ENCODE data around the gene ERVK3-1. TPM values are rescaled to one million over a fixed set of nuclear protein-coding genes. Genes with fewer than 3 reads are reported as not detected.

Gene ERVK3-1
- total RNA-seq, 1 donor = 34.5 TPM

DNA sequence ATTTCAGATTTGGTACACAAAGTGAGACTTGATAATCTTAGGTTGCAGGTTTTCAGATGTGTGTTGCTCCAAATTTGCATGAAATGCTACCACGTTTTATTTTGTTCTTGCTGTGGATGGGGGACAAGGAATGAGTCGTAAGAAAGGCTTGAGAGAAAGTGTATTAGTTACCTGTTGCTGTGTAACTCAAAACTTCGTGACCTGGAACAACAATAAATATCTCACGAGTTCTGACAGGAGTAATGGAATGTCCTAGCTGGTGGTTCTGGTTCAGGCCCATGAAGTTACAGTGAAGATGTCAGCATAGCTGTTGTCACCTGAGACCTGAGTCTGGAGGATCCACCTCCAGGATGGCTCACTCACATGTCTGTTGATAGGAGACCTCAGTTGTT is 25.3 kb upstream of the ERVK3-1 start:
- H3K4me3 ChIP-seq (ENCODE audit: low read depth, low read length) = peak overlapping the region; percentile 94
- DNase-seq (ENCODE audit: low read depth) = no peak
- TF ChIP-seq, protein P1, sequence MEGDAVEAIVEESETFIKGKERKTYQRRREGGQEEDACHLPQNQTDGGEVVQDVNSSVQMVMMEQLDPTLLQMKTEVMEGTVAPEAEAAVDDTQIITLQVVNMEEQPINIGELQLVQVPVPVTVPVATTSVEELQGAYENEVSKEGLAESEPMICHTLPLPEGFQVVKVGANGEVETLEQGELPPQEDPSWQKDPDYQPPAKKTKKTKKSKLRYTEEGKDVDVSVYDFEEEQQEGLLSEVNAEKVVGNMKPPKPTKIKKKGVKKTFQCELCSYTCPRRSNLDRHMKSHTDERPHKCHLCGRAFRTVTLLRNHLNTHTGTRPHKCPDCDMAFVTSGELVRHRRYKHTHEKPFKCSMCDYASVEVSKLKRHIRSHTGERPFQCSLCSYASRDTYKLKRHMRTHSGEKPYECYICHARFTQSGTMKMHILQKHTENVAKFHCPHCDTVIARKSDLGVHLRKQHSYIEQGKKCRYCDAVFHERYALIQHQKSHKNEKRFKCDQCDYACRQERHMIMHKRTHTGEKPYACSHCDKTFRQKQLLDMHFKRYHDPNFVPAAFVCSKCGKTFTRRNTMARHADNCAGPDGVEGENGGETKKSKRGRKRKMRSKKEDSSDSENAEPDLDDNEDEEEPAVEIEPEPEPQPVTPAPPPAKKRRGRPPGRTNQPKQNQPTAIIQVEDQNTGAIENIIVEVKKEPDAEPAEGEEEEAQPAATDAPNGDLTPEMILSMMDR (IDR thresholded peaks at IDR 0.05; ENCODE audit: insufficient read depth, low read depth, low read length) = no peak

- TF ChIP-seq, protein P1 (IDR thresholded peaks at IDR 0.05; ENCODE audit: insufficient read depth, low read depth, low read length) = no peak
- DNase-seq (ENCODE audit: low read depth) = no peak
- no peak overlapping the region for H3K4me3 ChIP-seq (ENCODE audit: low read depth, low read length)
Observed at GRCh38 chr19:58284199-58284598, 21.0 kb upstream of the ERVK3-1 start.

DNA sequence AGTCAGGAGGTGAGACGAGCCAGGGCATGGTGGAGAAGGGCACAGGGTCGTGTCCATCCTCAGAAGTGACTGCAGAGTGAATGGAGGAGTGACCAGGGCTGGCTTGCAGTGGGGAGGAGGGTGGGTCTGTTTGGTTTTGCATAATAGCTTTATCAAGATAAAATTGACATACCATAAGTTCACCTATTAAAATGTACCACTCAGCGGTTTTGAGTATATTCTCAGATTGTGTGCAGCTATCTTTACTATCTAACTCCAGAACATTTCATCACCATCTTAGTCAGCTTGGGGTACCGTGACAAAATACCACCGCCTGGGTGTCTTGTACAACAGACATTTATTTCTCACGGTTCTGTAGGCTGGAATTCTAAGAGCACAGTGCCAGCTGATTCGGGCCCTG is 13.2 kb upstream of the ERVK3-1 start:
- H3K4me3 ChIP-seq (ENCODE audit: low read depth, low read length) = no peak overlapping the region
- no peak for DNase-seq (ENCODE audit: low read depth)
- TF ChIP-seq, protein P1 (IDR thresholded peaks at IDR 0.05; ENCODE audit: insufficient read depth, low read depth, low read length) = no peak

- no peak overlapping the region for H3K4me3 ChIP-seq (ENCODE audit: low read depth, low read length)
- no peak for DNase-seq (ENCODE audit: low read depth)
- TF ChIP-seq, protein P1 (IDR thresholded peaks at IDR 0.05; ENCODE audit: insufficient read depth, low read depth, low read length) = no peak
Observed at GRCh38 chr19:58294743-58295374, 10.3 kb upstream of the ERVK3-1 start.

DNA sequence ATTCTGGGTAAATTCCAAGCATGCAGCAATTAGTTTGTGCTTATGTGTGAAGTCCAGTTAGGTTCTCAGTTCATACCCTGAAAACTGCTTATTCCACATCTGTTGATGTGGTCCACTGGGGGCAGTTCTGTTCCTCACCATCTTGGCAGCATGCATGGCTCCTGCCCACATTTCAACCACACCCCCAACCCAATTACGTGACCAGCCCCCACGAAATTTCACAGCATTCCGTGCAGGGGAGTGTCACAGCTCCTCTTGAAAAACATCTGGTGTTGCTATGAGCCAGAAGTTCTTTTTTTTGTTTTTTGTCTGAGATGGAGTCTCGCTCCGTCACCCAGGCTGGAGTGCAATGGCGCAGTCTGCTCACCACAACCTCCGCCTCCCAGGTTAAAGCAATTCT is 9.1 kb upstream of the ERVK3-1 start:
- H3K4me3 ChIP-seq (ENCODE audit: low read depth, low read length) = no peak overlapping the region
- TF ChIP-seq, protein P1 (IDR thresholded peaks at IDR 0.05; ENCODE audit: insufficient read depth, low read depth, low read length) = no peak
- DNase-seq (ENCODE audit: low read depth) = peak; percentile 16

GRCh38 chr19:58300620-58301019 is 4.6 kb upstream of the ERVK3-1 start:
- TF ChIP-seq, protein P1 (IDR thresholded peaks at IDR 0.05; ENCODE audit: insufficient read depth, low read depth, low read length) = no peak
- H3K4me3 ChIP-seq (ENCODE audit: low read depth, low read length) = no peak overlapping the region
- DNase-seq (ENCODE audit: low read depth) = no peak

DNA sequence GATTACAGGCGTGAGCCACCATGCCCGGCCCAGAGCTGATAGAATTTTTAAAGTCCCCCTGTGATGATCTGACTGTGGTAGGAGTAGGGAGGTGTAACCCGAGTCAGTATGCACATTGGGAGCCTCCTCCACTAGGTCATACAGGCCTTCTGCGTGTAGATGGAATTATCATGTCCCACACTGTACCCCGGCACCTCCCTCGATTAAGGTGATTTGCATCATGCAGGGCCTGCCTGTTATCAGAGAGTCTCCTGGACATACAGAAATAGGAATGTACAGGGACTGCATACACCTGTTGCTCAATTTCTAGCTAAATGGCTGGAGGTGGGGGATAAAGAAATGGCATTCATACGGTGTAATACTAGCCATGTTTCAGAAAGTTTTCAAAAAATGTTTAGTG is 922 bp upstream of the ERVK3-1 start:
- H3K4me3 ChIP-seq (ENCODE audit: low read depth, low read length) = no peak overlapping the region
- DNase-seq (ENCODE audit: low read depth) = no peak
- TF ChIP-seq, protein P1 (IDR thresholded peaks at IDR 0.05; ENCODE audit: insufficient read depth, low read depth, low read length) = no peak
